ENCODE measurements around the gene THSD4.

DNA sequence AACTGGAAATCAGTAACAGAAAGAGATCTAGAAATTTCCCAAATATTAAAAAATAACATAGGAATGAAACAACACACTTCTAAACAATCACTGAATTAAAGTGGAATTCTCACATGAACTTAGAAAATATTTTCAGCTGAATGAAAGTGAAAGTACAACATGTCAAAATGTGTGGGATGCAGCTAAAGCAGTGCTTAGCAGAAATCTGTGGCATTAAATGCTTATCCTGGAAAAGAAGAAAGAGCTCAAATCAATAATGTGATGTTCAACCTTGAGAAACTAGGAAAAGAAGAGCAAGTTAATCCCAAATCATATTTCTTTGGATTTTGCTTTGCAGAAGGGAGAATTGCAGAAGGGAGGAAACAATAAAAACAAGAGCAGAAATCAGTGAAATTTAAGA lies 596.9 kb downstream of the THSD4 start:
- TF ChIP-seq, protein P1, sequence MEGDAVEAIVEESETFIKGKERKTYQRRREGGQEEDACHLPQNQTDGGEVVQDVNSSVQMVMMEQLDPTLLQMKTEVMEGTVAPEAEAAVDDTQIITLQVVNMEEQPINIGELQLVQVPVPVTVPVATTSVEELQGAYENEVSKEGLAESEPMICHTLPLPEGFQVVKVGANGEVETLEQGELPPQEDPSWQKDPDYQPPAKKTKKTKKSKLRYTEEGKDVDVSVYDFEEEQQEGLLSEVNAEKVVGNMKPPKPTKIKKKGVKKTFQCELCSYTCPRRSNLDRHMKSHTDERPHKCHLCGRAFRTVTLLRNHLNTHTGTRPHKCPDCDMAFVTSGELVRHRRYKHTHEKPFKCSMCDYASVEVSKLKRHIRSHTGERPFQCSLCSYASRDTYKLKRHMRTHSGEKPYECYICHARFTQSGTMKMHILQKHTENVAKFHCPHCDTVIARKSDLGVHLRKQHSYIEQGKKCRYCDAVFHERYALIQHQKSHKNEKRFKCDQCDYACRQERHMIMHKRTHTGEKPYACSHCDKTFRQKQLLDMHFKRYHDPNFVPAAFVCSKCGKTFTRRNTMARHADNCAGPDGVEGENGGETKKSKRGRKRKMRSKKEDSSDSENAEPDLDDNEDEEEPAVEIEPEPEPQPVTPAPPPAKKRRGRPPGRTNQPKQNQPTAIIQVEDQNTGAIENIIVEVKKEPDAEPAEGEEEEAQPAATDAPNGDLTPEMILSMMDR (conservative IDR thresholded peaks at IDR 0.05) = no peak
- TF ChIP-seq EZH2 (IDR thresholded peaks at IDR 0.05; ENCODE audit: low read depth) = no peak
